Activated CD4-positive, alpha-beta T cell treated with anti-CD3 and anti-CD28 coated beads, Interleukin-2, amount 50 U/mL, for 24 hours (primary cell): Measurements from ENCODE around the gene CAMK2B.

Source experiments
- DNase-seq, 2 donors: peaks; one replicate each; pipeline ENCODE4 v3.0.0-alpha.2; 2020; ENCODE audit warnings: low read depth in 1 of 2, low spot score in 1 of 2

CAMK2B gene

DNA sequence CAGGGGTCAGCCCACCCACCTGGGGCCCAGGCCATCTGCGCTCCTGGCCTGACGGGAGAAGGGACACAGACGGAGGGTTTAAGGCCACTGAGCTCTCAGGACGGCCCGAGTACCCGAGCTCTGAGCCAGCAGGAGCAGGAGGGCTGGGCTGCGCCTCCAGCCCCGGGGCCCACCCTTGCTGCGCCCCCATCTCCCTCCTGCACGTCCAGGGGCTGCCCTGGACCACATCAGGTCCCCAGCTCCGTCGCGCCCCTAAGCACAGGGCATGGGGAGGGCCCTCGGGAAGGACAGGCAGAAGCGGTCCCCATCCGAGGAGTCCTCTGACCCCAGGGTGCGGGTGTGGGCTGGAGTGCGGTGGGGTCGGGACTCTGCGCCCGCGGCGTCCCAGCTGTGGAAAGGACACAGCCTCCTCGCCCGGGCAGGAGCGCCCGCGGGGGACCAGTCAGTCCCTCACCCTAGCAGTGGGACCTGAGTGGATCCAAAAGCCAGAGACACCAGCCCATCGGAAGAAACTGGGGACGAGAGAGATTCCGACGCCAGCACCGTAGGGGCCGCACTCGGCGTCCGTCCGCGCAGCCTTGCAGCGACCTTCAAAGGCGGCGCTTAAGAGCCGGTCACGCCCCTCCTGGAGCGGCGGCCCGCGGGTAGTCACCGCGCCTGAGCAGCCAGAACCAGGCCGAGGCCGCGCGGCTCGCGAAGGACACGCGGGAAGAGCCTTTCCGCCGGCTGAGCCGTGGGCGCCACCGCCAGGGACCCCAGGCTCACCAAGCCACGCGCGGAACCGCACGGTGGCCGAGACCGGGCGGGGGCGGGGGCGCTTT is 15.9 kb downstream of the CAMK2B start:
- peak in 1 of 2 donors; percentile 12 for DNase-seq

DNA sequence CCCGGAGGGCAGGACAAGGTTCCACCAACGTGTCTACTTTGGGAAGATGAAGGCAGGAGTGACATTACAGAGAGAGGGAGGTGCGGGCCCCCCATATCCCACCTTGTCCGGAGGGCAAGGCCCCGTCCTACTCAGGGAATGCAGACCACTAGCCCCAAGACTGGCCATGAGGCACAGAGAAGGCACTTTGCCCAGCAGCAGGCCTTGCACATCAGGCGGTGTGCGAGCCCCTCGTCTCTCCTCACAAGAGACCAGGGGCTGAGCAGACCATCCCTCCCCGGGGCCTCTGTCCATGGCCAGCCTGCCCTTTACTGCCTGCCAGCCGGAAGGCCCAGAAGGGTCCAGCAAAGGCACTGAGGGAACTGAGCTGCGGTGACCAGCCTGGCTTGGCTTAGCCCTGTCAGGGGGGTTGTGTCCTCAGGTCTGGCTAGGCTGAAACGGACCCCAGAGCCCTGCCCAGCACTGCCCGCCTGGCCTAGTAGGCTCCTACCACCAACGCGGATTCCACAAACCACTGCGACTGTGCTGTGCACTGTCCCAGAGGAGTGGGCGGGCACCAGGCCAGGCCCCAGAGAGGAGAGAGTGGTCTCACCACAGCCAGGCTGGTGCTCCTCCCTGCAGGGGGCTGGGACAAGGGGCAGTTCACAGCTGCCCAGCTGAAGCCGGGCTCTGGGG is 16.7 kb downstream of the CAMK2B start:
- DNase-seq: no peak

DNA sequence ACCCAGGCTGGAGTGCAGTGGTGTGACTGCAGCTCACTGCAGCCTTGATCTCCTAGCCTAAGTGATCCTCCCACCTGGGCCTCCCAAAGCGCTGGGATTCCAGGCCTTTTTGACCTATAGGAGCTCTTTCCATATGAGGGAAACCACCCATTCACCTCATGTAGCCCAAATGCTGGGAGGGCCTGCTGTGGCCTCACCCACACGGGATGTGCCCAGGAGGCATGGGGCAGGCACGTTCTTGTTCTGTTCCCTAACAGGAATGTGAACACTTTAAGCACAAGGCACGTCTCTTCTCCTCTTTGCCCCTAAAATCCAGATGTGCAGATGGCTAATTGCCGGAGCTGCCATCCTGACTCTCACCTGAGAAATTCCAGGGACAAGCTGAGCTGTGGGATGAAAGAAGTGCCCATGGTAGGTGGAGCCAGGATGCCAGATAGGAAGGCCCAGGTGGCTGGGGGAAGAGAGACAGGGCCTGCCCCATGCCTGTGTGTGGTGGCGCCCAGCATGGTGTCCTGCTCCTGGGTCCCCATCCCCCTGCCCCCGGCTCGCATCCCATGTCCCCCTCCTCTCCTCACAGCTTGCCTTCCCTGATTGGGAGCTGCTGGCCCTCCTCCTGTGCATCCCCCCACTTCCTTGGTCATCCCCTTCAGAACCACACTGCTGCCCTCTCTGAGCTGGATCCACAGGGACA is 17.3 kb downstream of the CAMK2B start:
- DNase-seq: no peak

DNA sequence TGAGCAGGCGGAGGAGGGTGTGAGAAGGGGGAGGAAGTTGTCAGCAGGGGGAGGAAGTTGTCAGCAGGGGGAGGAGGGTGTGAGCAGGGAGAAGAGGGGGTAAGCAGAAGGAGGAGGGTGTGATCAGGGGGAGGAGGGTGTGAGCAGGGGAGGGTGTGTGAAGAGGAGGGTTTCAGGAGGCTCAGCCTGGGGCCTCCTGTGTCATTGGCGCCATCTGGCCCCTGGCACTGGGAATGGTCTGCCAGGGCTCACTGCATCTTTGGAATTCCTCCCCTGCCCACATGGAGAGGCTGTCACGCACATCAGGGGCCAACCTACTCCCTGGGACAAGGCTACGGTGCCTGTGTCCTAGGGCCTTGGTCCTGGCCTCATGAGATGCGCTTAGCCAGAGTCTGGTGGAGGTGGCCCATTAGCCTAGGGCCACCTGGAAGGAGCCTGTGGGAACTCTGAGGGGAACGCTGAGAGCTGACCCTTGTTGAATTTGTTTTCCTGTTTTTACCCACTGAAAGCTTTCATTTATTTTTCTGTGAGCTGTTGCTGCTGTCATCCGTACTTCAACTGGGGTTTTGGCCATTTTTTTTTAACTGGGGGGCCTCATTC is 18.0 kb downstream of the CAMK2B start:
- no peak for DNase-seq

GRCh38 chr7:44306606-44307005 is 18.8 kb downstream of the CAMK2B start:
- DNase-seq: no peak

GRCh38 chr7:44305564-44306507 is 19.6 kb downstream of the CAMK2B start:
- DNase-seq: no peak

DNA sequence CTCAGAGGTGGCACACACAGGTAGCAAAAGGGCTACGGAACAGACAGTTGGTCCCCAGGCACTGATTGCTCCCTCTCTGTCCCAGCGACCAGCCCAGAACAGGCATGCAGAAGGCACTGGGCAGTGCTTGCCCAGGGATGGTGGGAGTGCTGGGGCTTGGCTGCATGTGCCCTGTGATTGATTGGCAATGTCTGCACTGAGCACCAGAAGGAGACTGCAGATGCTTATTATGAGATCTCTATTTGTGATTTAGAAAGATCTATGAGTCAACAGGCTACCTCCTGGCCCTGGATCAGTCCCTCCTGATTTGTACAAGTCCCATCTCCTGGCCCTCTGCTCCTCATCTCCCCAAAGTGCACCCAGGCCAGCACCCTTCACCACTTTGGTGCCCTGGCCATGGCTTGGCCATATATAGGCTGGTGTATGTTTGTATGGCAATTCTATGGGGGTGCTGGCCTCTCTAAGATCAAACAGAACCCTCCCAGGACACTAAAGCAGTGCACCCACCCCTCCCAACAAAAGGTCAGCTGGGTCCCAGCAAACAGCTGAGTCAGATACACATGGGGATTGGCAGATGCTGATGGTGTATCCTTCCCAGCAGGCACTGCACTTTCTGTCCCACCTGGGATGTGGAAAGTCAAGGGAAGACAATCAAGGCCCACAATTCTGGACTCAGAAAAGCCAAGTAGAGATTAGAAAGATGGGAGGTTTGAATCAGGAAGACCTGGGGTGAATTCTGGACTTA is 30.9 kb downstream of the CAMK2B start:
- no peak for DNase-seq

DNA sequence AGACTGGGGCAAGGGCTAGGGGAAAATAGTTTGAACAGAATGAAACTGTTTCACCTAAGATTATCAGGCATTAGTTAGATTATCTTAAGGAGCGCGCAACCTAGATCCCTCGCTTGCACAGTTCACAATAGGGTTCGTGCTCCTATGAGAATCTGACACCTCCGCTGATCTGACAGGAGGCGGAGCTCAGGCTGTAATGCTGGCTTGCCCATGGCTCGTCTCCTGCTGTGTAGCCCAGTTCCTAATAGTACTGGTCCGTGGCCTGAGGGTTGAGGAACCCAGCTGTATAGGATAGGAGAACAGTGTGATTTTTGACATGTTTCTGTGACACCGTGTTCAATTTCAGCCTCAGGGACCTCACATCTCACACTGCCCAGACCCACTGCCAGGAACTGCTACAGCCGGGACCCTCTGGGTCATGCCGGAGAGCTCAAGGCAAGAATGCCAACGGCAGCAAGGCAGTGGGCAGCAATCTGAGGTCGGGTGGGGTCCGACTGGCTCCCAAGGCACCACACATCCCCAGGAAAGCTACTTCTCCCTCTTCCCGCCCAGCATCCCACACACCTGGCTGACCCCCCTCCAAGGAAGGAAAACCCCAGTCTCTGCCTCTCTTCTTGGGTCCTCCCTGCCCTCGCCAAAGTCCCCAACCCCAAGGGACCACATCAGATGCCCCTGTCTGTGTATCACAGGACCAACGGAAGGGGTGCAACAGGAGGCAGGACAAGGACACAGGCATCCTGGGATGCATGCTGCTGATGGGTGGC is 31.7 kb downstream of the CAMK2B start:
- DNase-seq: no peak

DNA sequence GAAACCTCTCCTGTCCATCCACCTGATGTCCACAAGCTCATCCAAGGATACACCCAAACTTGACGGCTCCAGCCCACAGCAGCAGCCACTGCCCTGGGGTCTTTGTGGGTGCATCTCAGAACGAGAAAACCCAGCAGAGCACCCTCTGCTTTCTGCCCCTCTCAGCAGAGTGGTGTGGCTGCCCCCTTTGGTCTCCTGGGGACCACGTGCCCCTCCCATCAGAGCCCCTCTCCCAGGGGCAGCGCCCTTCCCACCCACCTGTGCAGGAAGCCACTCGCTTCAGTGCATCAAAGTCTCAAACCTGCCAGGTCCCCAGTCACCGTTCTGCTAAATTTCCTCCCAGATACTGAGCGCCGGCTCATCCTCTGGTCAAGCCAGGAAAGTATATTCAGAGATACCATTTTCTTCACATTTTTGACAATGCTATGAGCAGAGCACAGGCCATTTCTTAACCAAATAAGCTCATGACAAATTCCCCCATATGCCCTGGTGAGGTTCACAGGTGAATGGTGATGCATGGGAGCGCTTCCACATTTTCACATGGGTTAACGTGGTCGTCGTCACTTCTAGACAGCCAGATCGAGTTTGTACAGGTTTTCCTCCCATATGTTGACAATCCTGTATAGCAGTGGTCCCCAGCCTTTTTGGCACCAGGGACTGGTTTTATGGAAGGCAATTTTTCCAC is 32.4 kb downstream of the CAMK2B start:
- DNase-seq: no peak

DNA sequence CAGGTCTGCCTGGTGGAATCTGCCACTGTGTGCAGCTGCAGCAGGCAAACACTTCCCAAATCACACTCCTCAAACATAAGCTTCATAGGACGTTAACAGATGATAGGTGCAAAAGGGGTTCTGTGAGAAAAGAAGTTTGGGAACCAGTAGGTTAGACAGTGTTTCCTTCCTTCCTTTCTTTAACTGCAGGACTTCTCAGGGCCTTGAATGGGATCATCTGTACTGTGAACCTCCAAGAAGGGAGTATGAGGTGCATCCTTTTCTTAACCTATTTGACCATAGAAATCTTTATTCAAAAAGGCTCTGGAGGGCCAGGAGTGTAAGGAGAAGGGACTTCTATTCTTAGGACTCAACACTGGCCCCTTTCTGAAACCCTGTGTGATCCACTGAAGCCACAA is 33.0 kb downstream of the CAMK2B start:
- DNase-seq: no peak

GRCh38 chr7:44291733-44292419 is 33.5 kb downstream of the CAMK2B start:
- DNase-seq: no peak

DNA sequence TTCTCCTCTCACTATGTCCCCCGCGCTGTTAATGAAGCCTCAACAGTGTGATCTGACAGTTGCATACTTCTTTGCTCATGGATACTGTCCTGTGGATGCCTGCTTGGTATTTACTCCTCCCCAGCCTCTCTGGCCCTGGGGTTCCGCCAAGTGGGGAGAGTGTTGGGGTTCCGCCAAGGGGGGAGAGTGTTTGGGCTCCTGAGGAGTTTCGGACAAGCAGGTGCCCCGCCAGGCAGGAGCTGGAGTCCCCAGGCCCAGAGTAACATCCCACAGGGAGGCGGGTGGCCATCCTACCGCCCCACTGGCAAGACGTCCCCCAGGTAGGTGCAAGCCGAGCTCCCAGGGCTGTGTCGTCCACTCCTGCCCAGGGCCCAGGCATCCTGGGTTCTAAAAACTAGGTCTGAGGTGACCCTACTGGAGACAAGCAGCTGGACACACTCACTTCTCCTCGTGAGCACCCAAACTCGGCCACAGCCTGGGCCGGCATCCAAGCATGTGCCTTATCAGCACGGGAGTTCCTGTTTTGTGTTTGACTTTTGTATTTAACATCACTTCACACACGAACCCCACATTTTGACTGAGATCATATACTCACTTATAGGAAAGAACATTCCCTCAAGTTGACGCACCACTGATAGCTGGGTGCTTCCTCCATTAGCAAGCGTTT is 34.2 kb downstream of the CAMK2B start:
- DNase-seq: no peak

DNA sequence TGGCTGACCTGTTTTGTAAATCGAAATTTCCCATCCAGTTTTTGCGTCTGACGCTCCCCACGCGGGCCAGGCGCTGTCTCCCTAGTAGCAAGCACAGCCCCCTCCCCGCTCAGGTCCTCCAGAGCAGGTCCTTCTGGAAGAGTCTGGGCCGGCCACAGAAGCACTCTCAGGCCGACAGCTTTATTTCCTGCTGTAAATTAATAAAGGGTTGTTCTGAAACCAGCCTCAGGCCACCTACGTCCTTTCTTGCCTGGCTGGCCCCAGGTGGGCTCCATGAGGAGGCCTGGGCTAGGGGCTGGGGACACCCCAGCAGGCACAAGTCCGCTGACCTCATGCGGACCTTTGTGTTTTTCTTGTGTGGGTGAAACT is 35.2 kb downstream of the CAMK2B start:
- DNase-seq: no peak

DNA sequence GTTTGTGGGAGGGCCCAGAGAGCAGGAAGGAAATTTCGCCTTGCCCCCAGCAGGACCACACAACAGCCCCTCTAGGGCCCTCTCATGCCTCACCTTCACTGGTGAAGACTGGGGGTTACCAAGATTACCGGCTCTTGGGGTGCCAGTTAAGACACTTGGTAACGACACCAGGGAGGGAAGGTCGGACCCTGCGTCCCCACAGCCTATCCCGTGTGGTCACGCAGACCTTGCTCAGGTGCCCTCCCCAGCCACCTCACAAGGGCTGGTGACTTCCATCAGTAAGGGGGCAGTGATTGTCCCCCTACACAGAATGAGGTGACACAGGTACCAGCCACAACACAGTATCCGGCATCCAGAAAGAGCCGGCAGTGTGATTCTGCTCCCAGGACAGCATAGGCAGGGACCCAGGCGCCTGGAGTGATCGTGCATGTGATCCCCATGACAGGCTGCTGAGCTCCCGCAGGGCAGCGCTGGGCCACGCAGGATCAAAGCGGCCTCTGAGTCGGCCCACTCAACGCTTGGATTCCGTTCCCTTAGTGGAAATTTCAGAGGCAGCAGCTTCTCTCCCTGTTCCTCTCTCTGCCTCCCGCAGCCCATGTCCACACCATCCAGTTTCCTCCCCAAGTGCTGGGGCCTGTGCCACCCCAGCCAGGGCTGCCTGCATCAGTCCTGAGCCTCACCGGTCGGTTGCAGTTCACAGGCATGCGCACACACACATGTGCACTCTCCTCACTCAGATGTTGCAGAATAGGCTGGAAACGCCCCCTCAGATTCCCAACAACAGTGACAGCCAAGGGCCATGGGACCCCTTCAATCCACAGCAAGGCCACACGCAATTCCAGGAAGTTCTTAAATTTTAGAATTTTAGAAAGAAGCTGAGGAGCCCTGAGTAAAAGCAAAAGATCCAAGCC is 35.8 kb downstream of the CAMK2B start:
- DNase-seq: no peak

- DNase-seq: no peak
Measured at GRCh38 chr7:44288811-44289340, 36.5 kb downstream of the CAMK2B start.

- no peak for DNase-seq
Measured at GRCh38 chr7:44288381-44288685, 37.1 kb downstream of the CAMK2B start.
